Lower lobe of right lung (tissue), 2 donors: ENCODE results near the gene XDH. TPM values are rescaled to one million over a fixed set of nuclear protein-coding genes. Genes with fewer than 3 reads are reported as not detected.

Experiments
- ATAC-seq, 2 donors: fragments of 200-7000 bp; cut with Tn5 transposase; one replicate each; pipeline ENCODE4 v1.9.1; 2020 to 2022; ENCODE audit warnings: mild to moderate bottlenecking in 2 of 2, moderate library complexity in 2 of 2
- DNase-seq: peaks from one replicate; pipeline ENCODE4 v3.0.0-alpha.2; 2020
- H3K27ac ChIP-seq: fragments of 200-600 bp; one replicate; pipeline ENCODE4 v1.8.0; 2022
- H3K27me3 ChIP-seq: fragments of 200-600 bp; one replicate; pipeline ENCODE4 v1.8.0; 2022; ENCODE audit warnings: low read depth
- H3K36me3 ChIP-seq: fragments of 200-600 bp; one replicate; pipeline ENCODE4 v1.8.0; 2022; ENCODE audit warnings: mild to moderate bottlenecking
- H3K4me1 ChIP-seq: fragments of 200-600 bp; one replicate; pipeline ENCODE4 v1.8.0; 2022
- H3K4me3 ChIP-seq: fragments of 200-600 bp; one replicate; pipeline ENCODE4 v1.8.0; 2022; ENCODE audit warnings: mild to moderate bottlenecking
- H3K9me3 ChIP-seq: fragments of 200-600 bp; one replicate; pipeline ENCODE4 v1.8.0; 2022
- CTCF ChIP-seq: fragments of 200-600 bp; IDR thresholded peaks from one replicate; pipeline ENCODE4 v1.8.0; 2022; ENCODE audit warnings: antibody characterized with exemption, mild to moderate bottlenecking
- intact Hi-C: fragments of 100-400 bp; cut with DNase I; formaldehyde crosslinking; loops from one replicate; pipeline ENCODE4 v1.11.0; 2022
- total RNA-seq: library from RNA; stranded (reverse); fragmentation: NEBNext Ultra II Directional; extraction: Animal tissue kit (Norgen Biotek cat#: 25700); gene quantifications from one replicate; pipeline ENCODE4 v1.2.1, GENCODE V29; 2021
- donor health status: DM: no; HTN: yes; CAD: no; lungs with severe emphysema.

Gene XDH
- total RNA-seq, 1 donor from 2014 or later: 0.27 TPM

- TF ChIP-seq CTCF: no peak
- H3K4me1 ChIP-seq: no peaks in the 10 kb centered on the region
- no peaks in the 10 kb centered on the region for H3K27me3 ChIP-seq
- no peak overlapping the region for H3K4me3 ChIP-seq
- H3K36me3 ChIP-seq: no peaks in the 10 kb centered on the region
- H3K9me3 ChIP-seq: no peaks in the 10 kb centered on the region
- intact Hi-C loops: no loop called here
- DNase-seq (no peak), ATAC-seq (no peak)
- H3K27ac ChIP-seq: no peak overlapping the region
Observed at GRCh38 chr2:31388736-31389135, 25.8 kb downstream of the XDH start.

- Histone ChIP-seq H3K4me3 (no peak overlapping the region), H3K27ac (no peak overlapping the region), H3K4me1 (no peaks in the 10 kb centered on the region), H3K27me3 (no peaks in the 10 kb centered on the region), H3K36me3 (no peaks in the 10 kb centered on the region), H3K9me3 (no peaks in the 10 kb centered on the region)
- no peak for TF ChIP-seq CTCF
- ATAC-seq (no peak), DNase-seq (no peak)
- intact Hi-C loops: no loop called here
Observed at GRCh38 chr2:31387850-31388249, 26.7 kb downstream of the XDH start.

- Histone ChIP-seq H3K4me3 (no peak overlapping the region), H3K27me3 (no peaks in the 10 kb centered on the region), H3K27ac (no peak overlapping the region), H3K36me3 (no peaks in the 10 kb centered on the region), H3K9me3 (no peaks in the 10 kb centered on the region), H3K4me1 (no peaks in the 10 kb centered on the region)
- no peak for TF ChIP-seq CTCF
- DNase-seq (no peak), ATAC-seq (no peak)
- intact Hi-C loops: no loop called here
Observed at GRCh38 chr2:31386648-31387047, 27.9 kb downstream of the XDH start.

GRCh38 chr2:31386172-31386571 lies 28.4 kb downstream of the XDH start:
- Histone ChIP-seq H3K4me3 (no peak overlapping the region), H3K27ac (no peak overlapping the region), H3K9me3 (no peaks in the 10 kb centered on the region), H3K36me3 (no peaks in the 10 kb centered on the region), H3K4me1 (no peaks in the 10 kb centered on the region), H3K27me3 (no peaks in the 10 kb centered on the region)
- DNase-seq: no peak
- intact Hi-C loops: no loop called here
- no peak for TF ChIP-seq CTCF
- ATAC-seq: no peak

GRCh38 chr2:31384771-31385276 lies 29.7 kb downstream of the XDH start:
- H3K4me1 ChIP-seq: no peaks in the 10 kb centered on the region
- ATAC-seq: peak; percentile 17 to 67

More at GRCh38 chr2:31384771-31385276, 29.7 kb downstream of the XDH start:
- H3K36me3 ChIP-seq: no peaks in the 10 kb centered on the region
- no peak for DNase-seq
- no peaks in the 10 kb centered on the region for H3K9me3 ChIP-seq
- no peak overlapping the region for H3K27ac ChIP-seq
- no peak overlapping the region for H3K4me3 ChIP-seq
- no peaks in the 10 kb centered on the region for H3K27me3 ChIP-seq
- TF ChIP-seq CTCF: no peak
- intact Hi-C loops: no loop called here
